NCI-H128 (cell line): ENCODE results near the gene SFPQ.
A peak's percentile ranks its signal among the peaks of the same experiment; 100 is the strongest.
"Not testable (repeated sequence)": the region's sequence is repeated elsewhere in the genome, so short reads cannot be mapped to it uniquely, and the experiment has no call there.

Source experiments
- DNase-seq: peaks from one replicate; lab custom pipeline; 2025; ENCODE audit not compliant: unreplicated experiment; lab: John Stamatoyannopoulos, UW

Gene SFPQ, protein sequence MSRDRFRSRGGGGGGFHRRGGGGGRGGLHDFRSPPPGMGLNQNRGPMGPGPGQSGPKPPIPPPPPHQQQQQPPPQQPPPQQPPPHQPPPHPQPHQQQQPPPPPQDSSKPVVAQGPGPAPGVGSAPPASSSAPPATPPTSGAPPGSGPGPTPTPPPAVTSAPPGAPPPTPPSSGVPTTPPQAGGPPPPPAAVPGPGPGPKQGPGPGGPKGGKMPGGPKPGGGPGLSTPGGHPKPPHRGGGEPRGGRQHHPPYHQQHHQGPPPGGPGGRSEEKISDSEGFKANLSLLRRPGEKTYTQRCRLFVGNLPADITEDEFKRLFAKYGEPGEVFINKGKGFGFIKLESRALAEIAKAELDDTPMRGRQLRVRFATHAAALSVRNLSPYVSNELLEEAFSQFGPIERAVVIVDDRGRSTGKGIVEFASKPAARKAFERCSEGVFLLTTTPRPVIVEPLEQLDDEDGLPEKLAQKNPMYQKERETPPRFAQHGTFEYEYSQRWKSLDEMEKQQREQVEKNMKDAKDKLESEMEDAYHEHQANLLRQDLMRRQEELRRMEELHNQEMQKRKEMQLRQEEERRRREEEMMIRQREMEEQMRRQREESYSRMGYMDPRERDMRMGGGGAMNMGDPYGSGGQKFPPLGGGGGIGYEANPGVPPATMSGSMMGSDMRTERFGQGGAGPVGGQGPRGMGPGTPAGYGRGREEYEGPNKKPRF

GRCh38 chr1:35192853-35193664 lies at the start of gene SFPQ:
SFPQ (minus strand) TSS chr1:35193145; CDS start chr1:35193049, 96 bp downstream.
- DNase-seq, result peak; percentile 100

- DNase-seq, result not testable (repeated sequence)
Measured at GRCh38 chr1:35236772-35237171, 43.8 kb upstream of the SFPQ start.

- no peak for DNase-seq
Measured at GRCh38 chr1:35231287-35231686, 38.3 kb upstream of the SFPQ start.

DNA sequence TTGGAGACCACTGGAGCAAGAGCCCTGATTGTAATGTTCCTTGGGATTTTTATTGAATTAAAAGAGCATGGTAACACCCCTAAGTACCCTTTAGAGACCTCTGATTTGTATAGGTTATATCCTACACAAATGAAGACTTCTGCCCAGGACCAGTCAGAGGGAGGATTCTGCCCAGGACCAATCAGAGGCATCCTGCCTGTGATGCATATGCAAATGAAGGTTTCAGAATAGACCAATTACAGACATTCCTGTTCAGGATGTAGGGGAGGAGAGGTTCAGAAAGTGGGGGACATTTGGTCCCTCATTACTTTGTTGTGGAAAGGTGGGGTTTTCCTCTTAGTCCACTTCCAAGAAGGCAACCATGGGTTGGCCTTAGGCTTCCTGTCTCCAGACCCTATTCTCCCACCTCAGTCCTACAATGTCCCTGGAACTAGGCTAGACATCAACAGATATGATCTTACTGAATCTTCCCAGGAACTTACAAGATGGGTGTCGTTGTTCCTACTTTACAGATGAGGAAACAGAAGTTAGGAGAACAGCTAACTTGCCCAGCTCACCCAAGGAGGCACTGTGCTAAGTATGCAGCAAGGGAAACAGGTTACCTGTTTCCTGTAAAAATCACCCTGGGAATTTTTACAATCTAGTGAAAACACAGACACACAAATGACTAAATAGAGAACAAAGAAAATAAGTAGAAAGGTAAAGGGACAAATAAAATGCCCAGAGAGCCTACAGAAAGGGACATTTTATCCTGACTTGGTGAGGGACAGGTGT lies 36.8 kb upstream of the SFPQ start:
- DNase-seq, result no peak

GRCh38 chr1:35226546-35226945 lies 33.6 kb upstream of the SFPQ start:
- DNase-seq, result no peak

GRCh38 chr1:35223084-35223630 lies 30.2 kb upstream of the SFPQ start:
- DNase-seq, result no peak

DNA sequence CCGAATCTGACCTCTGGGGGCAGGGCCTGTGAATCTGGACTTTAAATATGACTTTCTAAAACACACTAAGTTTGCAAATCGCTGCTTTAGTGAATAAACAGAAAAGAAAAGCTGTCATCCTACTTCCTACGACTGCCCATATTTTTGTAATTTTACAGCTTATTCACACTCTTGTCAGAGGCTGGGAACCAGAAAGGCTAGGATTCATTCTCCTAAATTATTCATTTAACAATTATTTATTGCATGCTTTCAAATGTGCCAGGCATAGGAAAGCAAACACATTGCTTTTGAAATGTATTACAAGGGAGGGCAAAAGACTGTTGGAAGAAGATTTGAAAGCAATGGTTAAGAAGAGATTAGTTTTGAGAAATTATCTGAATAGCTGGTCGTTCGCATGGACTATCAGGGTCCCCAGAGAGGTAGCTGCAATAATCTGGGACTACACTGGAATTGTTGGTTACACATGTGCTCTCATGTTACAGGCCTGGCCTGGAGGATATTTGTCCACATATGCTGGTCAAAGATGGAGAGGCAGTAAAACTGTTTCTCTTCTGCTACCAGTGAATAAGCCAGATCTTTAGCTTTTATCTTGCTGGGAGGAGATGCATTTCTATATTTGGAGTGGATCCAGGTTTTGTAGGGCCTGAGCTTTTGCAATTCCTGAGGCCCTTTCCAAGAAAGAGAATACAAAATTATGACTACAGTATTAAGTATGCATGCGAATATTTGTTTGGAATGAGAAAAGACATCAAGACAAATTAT lies 29.6 kb upstream of the SFPQ start:
- no peak for DNase-seq

DNA sequence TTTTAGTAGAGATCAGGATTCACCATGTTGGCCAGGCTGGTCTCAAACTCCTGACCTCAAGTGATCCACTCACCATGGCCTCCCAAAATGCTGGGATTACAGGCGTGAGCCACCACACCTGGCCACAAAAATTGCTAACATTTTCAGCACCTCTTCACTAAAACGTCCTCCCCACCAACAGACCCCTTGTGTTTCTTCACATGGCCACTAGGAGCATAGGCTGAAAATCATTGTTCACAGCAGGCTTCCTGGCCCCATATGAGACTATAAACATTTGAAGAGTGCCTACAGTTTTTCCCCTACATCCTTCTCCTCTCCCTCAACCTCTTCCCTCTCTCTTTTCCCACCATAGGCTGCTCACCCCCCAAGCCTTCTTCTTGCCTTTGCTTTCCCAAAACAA lies 28.0 kb upstream of the SFPQ start:
- no peak for DNase-seq

DNA sequence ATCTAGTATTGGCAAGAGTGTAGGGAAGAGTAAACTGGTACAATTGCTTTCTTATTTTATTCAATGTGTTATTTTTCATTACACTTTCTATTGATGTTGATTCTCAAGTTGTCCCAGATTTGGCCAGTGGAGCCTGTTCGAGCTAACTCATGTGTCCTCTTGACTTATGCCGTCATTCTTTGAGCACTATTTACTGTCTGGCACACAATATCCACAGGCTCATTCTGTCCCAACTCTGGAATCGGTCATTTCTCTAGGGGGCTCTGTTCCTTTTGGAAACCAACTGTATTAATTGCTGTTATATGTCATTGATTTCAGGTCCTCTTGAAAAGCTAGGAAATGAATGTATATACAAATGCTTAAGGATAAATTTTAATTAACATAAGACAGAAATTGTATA lies 22.4 kb upstream of the SFPQ start:
- DNase-seq, result no peak

DNA sequence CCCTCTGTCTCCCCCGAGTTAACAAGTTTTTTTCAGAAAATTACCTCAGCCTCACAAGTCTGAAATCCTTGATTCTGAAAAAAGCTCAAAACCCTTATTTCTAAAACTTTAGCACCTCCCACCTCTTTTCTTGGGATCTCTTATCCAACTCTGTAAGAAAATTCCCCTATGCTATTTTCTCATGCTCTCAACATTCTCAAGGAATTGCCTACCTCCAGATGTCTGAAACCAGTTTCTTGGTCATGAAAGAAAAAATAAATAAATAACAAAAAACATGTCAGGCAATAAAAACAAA lies 18.1 kb upstream of the SFPQ start:
- DNase-seq, result no peak

DNA sequence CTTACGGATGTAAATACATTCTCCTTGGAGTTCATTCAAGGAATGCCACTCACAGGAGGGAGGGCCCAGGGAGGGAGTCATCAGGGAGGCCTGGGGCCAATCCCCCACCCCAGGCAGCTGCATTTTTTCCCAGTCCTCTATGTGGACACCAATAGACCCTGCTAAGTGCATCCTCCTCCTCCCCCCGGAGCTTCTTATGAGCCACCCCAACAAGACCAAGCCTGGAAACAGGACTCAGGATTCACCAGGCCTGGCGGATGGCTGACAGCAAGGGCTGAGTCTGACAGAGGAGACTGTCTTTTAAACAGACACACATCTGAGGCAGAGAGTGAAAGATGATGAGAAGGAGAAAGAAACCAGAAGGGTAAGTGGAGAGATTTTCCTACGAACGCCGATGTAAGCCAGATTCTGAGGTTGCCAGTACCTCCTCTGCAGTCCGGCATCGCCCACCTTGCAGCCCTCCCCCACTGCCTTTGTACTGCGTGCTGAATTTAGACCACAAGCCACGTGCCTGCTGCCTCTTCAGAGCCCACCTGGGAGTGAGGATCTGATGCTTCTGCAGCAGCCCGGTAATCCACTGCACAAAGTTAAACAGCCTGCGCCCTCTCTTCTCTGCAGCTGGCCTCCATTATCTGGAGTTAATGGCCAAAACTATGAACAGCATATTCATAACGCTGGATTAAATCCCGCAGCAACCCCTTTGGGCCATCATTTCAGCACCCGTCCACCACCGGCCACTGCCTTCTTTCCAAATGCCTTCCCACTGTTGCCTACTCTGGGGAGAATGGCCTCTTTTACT lies 17.6 kb upstream of the SFPQ start:
- DNase-seq, result peak; percentile 14

GRCh38 chr1:35203295-35203694 lies 10.3 kb upstream of the SFPQ start:
- no peak for DNase-seq

- peak; percentile 73 for DNase-seq
Measured at GRCh38 chr1:35202048-35202719, 9.2 kb upstream of the SFPQ start.

- no peak for DNase-seq
Measured at GRCh38 chr1:35201631-35202030, 8.7 kb upstream of the SFPQ start.

DNA sequence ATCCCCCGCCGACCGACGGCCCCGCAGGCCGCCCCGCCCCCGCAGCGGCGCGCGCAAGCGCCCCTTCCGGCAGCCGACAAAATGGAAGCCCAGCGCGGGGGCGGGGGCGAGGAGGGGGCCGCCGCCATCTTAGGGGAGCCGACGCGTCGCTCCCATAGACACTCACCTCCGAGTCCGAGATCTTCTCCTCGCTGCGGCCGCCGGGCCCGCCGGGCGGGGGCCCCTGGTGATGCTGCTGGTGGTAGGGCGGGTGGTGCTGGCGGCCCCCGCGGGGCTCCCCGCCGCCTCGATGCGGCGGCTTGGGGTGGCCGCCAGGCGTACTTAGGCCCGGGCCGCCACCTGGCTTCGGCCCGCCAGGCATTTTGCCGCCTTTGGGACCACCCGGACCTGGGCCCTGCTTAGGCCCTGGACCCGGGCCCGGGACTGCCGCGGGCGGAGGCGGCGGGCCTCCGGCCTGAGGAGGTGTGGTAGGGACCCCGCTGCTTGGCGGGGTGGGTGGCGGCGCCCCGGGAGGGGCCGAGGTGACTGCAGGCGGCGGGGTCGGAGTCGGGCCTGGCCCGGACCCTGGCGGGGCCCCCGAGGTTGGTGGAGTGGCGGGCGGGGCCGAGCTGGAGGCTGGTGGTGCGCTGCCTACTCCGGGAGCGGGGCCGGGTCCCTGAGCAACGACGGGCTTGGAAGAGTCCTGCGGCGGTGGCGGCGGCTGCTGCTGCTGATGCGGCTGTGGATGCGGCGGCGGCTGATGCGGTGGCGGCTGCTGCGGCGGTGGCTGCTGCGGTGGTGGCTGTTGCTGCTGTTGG lies 691 bp downstream of the SFPQ start:
- DNase-seq, result peak; percentile 73

- no peak for DNase-seq
Measured at GRCh38 chr1:35191429-35192055, 1.4 kb downstream of the SFPQ start.

- DNase-seq, result no peak
Measured at GRCh38 chr1:35190784-35191183, 2.2 kb downstream of the SFPQ start.
